Lung (tissue), 12 donors: ENCODE data around the gene IL27RA. TPM values are rescaled to one million over a fixed set of nuclear protein-coding genes. Genes with fewer than 3 reads are reported as not detected.

Source experiments
- ATAC-seq: fragments of 200-7000 bp; cut with Tn5 transposase; one replicate; pipeline ENCODE4 v1.9.1; 2020; ENCODE audit warnings: moderate number of reproducible peaks; ENCODE audit not compliant: insufficient read depth, low FRiP score
- DNase-seq, 3 donors: peaks; one replicate each; pipeline ENCODE4 v3.0.0-alpha.2; 2013 to 2017
- H3K27ac ChIP-seq, 2 donors: one replicate each; pipeline ENCODE4 v1.5.1; 2013; ENCODE audit warnings: mild to moderate bottlenecking in 2 of 2, moderate library complexity in 2 of 2, control low read depth in 1 of 2, inconsistent platforms in 1 of 2, low read depth in 1 of 2, low read length in 1 of 2
- H3K27me3 ChIP-seq, 3 donors: one replicate each; pipeline ENCODE4 v1.5.1; 2013; ENCODE audit warnings: low read length in 2 of 3; ENCODE audit not compliant: control insufficient read depth in 3 of 3, insufficient read depth in 3 of 3
- H3K36me3 ChIP-seq, 4 donors: one replicate each; pipeline ENCODE4 v1.5.1; 2013; ENCODE audit warnings: low read length in 4 of 4, mild to moderate bottlenecking in 1 of 4, moderate library complexity in 1 of 4; ENCODE audit not compliant: control insufficient read depth in 4 of 4, insufficient read depth in 4 of 4
- H3K4me1 ChIP-seq, 5 donors: one replicate each; pipeline ENCODE4 v1.5.1; 2013; ENCODE audit warnings: low read length in 5 of 5, mild to moderate bottlenecking in 2 of 5, moderate library complexity in 1 of 5; ENCODE audit not compliant: control insufficient read depth in 5 of 5, insufficient read depth in 5 of 5
- H3K4me3 ChIP-seq: one replicate; pipeline ENCODE4 v1.5.1; 2013; ENCODE audit warnings: mild to moderate bottlenecking, control low read depth, moderate library complexity
- H3K9ac ChIP-seq, 2 donors: one replicate each; pipeline ENCODE4 v1.5.1; 2013; ENCODE audit warnings: low read length in 2 of 2, control low read depth in 1 of 2; ENCODE audit not compliant: insufficient read depth in 1 of 2
- H3K9me3 ChIP-seq, 4 donors: one replicate each; pipeline ENCODE4 v1.5.1; 2013; ENCODE audit warnings: low read length in 3 of 4, mild to moderate bottlenecking in 1 of 4, moderate library complexity in 1 of 4; ENCODE audit not compliant: control insufficient read depth in 4 of 4, insufficient read depth in 3 of 4
- CTCF ChIP-seq: IDR thresholded peaks from 2 replicates; pipeline ENCODE4 v1.5.1; 2012; ENCODE audit warnings: mild to moderate bottlenecking; ENCODE audit errors: control extremely low read depth, extremely low read depth
- WGBS, 2 donors: extraction: QIAGEN DNeasy Blood & Tissue Kit; methylation state at CpG; one replicate each; pipeline ENCODE4 v1.1.7; 2013; 5-methylcytosine and 5-hydroxymethylcytosine counted together
- polyA plus RNA-seq, 2 donors: library from polyadenylated mRNA; stranded (reverse); fragments of 200-250 nt; gene quantifications; one replicate each; pipeline ENCODE4 v1.2.1, GENCODE V29; 2013
- total RNA-seq, 2 donors: library from RNA; depleted of rRNA in 1 of 2; stranded (reverse); fragments of >200 nt in 1 of 2; gene quantifications; one replicate each; pipeline ENCODE4 v1.2.1, GENCODE V29; 2014 to 2021
- donor health status: control.
- donor health status: control.
- donor health status: Bipolar disorder and iron deficiency.
- donor health status: healthy.
- donor health status: DM: yes; HTN: yes; CAD: no.

IL27RA gene
- total and polyA plus RNA-seq, 4 donors: 7.0 to 22.7 (median 15.0) TPM

- Histone ChIP-seq H3K4me3 (no peak overlapping the region), H3K4me1 (peaks cover 3 to 11% (median 4%) of the 10 kb centered on the region in 5 donors), H3K36me3 (peaks cover 0 to 2% (median under 1%) of the 10 kb centered on the region in 4 donors), H3K27me3 (peaks cover 0 to 8% (median 5%) of the 10 kb centered on the region in 3 donors), H3K9me3 (peaks cover 0 to 3% (median 0%) of the 10 kb centered on the region in 4 donors), H3K27ac (no peak overlapping the region), H3K9ac (no peak overlapping the region)
- TF ChIP-seq CTCF: no peak
- no peak for DNase-seq
- 29 to 30% methylated on average over 17 of the region's 17 CpGs for WGBS, 2 donors
- no peak for ATAC-seq
These were observed 26.9 kb downstream of the IL27RA start for GRCh38 chr19:14058182-14059092.

- Histone ChIP-seq H3K9ac (no peak overlapping the region), H3K4me1 (peaks cover 3 to 11% (median 4%) of the 10 kb centered on the region in 5 donors), H3K4me3 (no peak overlapping the region), H3K27me3 (peaks cover 0 to 8% (median 5%) of the 10 kb centered on the region in 3 donors), H3K9me3 (peaks cover 0 to 1% (median 0%) of the 10 kb centered on the region in 4 donors), H3K36me3 (peaks cover 0 to 1% (median 0%) of the 10 kb centered on the region in 4 donors), H3K27ac (no peak overlapping the region)
- no peak for TF ChIP-seq CTCF
- DNase-seq (no peak), ATAC-seq (no peak)
- WGBS, 2 donors: 23 to 28% methylated on average over 14 to 15 of the region's 15 CpGs
These were observed 27.5 kb downstream of the IL27RA start for GRCh38 chr19:14059093-14059480.

GRCh38 chr19:14059652-14060155 is 28.1 kb downstream of the IL27RA start:
- H3K9me3 ChIP-seq: peaks cover 0 to 1% (median 0%) of the 10 kb centered on the region in 4 donors
- H3K4me3 ChIP-seq: no peak overlapping the region
- peaks cover 0 to 1% (median 0%) of the 10 kb centered on the region in 4 donors for H3K36me3 ChIP-seq
- no peak for ATAC-seq
- H3K27me3 ChIP-seq: peaks cover 0 to 8% (median 5%) of the 10 kb centered on the region in 3 donors
- no peak for TF ChIP-seq CTCF
- H3K9ac ChIP-seq: no peak overlapping the region
- DNase-seq: no peak
- 53% methylated on average over 8 of the region's 8 CpGs for WGBS, 2 donors
- H3K4me1 ChIP-seq: peaks cover 3 to 11% (median 4%) of the 10 kb centered on the region in 5 donors
- H3K27ac ChIP-seq: no peak overlapping the region
